Adrenal gland (tissue), 12 donors: ENCODE measurements around the gene C1orf105. TPM values are rescaled to one million over a fixed set of nuclear protein-coding genes. Genes with fewer than 3 reads are reported as not detected.

Experiments used
- DNase-seq, 7 donors: peaks; one replicate each; pipeline ENCODE4 v3.0.0-alpha.2; 2019 to 2020
- H3K27ac ChIP-seq, 5 donors: fragments of 200-600 bp; sonication (generic) in 4 of 5; 1 replicate in 3 of 5; 2 replicates in 2 of 5; pipeline versions ENCODE4 v1.5.1 to v1.8.0; 2016 to 2020; ENCODE audit warnings: mild to moderate bottlenecking in 1 of 5
- H3K27me3 ChIP-seq: fragments of 200-600 bp; 2 replicates; pipeline ENCODE4 v1.8.0; 2021
- H3K36me3 ChIP-seq, 2 donors: fragments of 200-600 bp; replicated peaks in 1 of 2; 1 replicate in 1 of 2; 2 replicates in 1 of 2; pipeline versions ENCODE4 v1.5.1 to v1.8.0; 2018 to 2022
- H3K4me1 ChIP-seq, 2 donors: fragments of 200-600 bp; replicated peaks in 1 of 2; 1 replicate in 1 of 2; 2 replicates in 1 of 2; pipeline versions ENCODE4 v1.5.1 to v1.8.0; 2018 to 2021
- H3K4me3 ChIP-seq, 4 donors: fragments of 200-600 bp; sonication (generic) in 3 of 4; one replicate each; pipeline ENCODE4 v1.5.1; 2016 to 2018
- H3K9me3 ChIP-seq, 3 donors: fragments of 200-600 bp; sonication (generic) in 1 of 3; replicated peaks in 1 of 3; 1 replicate in 2 of 3; 2 replicates in 1 of 3; pipeline versions ENCODE4 v1.5.1 to v1.8.0; 2016 to 2021
- CTCF ChIP-seq, 6 experiments: fragments of 450-650 bp in 4 of 6; fragments of 200-600 bp in 2 of 6; sonication (generic) in 1 of 6; IDR thresholded peaks; 1 replicate in 5 of 6; 2 replicates in 1 of 6; pipeline versions ENCODE4 v1.5.1 to v1.8.0; 2016 to 2021; ENCODE audit warnings: antibody characterized with exemption in 6 of 6, mild to moderate bottlenecking in 2 of 6, moderate library complexity in 1 of 6
- POLR2A ChIP-seq, 2 donors: fragments of 450-650 bp; IDR thresholded peaks; one replicate each; pipeline ENCODE4 v1.6.1; 2017; ENCODE audit warnings: antibody characterized with exemption in 2 of 2, mild to moderate bottlenecking in 2 of 2, moderate library complexity in 1 of 2
- WGBS, 4 donors: extraction: QIAGEN DNeasy Blood & Tissue Kit in 2 of 4; methylation state at CpG; one replicate each; pipeline versions ENCODE4 v1.1.5 to v1.1.7; 2013 to 2017; 5-methylcytosine and 5-hydroxymethylcytosine counted together
- intact Hi-C, 2 donors: fragments of 100-400 bp; cut with DNase I; formaldehyde crosslinking; loops; one replicate each; pipeline versions ENCODE4 v1.14.1 to v1.15.0; 2022 to 2023
- polyA plus RNA-seq, 3 donors: library from polyadenylated mRNA; stranded (reverse); fragments of 200-250 nt in 2 of 3; fragments of 350-450 nt in 1 of 3; fragmentation: Illumina TruSeq in 1 of 3; extraction: RNeasy Lipid Tissue Mini Kit (QIAGEN cat#74804) in 1 of 3; gene quantifications; one replicate each; pipeline ENCODE4 v1.2.3, GENCODE V29; 2013 to 2014
- total RNA-seq, 9 donors: library from RNA; depleted of rRNA in 4 of 9; stranded (reverse); fragments of >200 nt in 4 of 9; fragments of 120-200 nt in 1 of 9; fragmentation: NEBNext Ultra II Directional in 1 of 9; extraction: Animal tissue kit (Norgen Biotek cat#: 25700) in 1 of 9; gene quantifications; one replicate each; pipeline versions ENCODE4 v1.1.0 to v1.2.4, GENCODE V29; 2013 to 2023
- donor health status: healthy with polysubstance abuse.
- donor health status: Bipolar disorder and iron deficiency.
- donor health status: DM: yes; HTN: yes; CAD: no.
- donor health status: DM: no; HTN: no; CAD: no.
- donor health status: DM: no; HTN: no; CAD: no.
- donor health status: DM: yes; HTN: yes; CAD: no.

The C1orf105 gene
- total and polyA plus RNA-seq, 12 donors: 0.37 to 0.80 (median 0.39) TPM; not detected in 9

DNA sequence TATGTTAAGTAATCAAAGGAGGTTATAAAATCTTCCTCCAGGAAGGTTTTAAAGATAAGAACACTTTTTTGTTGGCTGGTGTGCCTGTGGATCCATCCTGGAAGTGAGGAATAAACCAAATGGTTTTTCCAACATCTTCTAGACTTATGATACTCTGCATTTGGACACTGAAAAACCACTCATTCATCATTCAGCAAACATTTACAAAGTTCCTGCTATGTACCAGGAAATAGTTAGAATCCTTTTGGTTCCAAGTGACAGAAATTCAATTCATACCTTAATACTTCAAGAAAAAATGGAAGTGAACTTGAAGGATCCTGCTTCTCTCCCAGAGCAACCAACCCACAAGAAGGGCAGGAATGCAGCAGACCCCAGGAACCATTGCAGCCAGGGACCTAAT is 63.0 kb downstream of the C1orf105 start:
- Histone ChIP-seq H3K36me3 (no peaks in the 10 kb centered on the region), H3K4me1 (no peaks in the 10 kb centered on the region), H3K27me3 (no peaks in the 10 kb centered on the region), H3K4me3 (no peak overlapping the region), H3K27ac (no peak overlapping the region), H3K9me3 (no peaks in the 10 kb centered on the region)
- intact Hi-C loops: no loop called here
- TF ChIP-seq CTCF (IDR thresholded peaks at IDR 0.05) (no peak), POLR2A (IDR thresholded peaks at IDR 0.05) (no peak)
- DNase-seq: no peak

DNA sequence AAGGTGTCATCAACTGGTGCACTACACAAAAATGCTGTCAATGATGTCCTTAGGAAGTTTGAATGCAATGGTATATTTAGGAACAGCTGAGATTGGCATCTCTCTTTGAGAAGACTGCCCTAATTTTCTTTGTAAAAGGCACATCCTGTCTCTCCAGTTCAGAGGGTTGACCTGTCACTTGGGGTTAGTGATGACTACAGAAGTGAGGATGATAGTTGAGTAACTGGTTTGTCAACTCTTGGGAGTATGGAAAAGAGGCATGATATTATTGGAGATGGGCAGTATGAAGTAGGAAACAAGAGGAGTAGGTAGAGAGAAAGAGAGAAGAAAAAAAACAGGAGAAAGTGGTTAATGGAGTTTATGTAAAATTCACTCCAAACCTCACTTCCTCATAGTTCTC is 63.8 kb downstream of the C1orf105 start:
- TF ChIP-seq CTCF (IDR thresholded peaks at IDR 0.05) (no peak), POLR2A (IDR thresholded peaks at IDR 0.05) (no peak)
- no peaks in the 10 kb centered on the region for H3K36me3 ChIP-seq
- no peak for DNase-seq
- H3K4me1 ChIP-seq: no peaks in the 10 kb centered on the region
- H3K4me3 ChIP-seq: no peak overlapping the region
- H3K27ac ChIP-seq: no peak overlapping the region
- intact Hi-C loops: no loop called here
- H3K27me3 ChIP-seq: no peaks in the 10 kb centered on the region
- H3K9me3 ChIP-seq: no peaks in the 10 kb centered on the region

DNA sequence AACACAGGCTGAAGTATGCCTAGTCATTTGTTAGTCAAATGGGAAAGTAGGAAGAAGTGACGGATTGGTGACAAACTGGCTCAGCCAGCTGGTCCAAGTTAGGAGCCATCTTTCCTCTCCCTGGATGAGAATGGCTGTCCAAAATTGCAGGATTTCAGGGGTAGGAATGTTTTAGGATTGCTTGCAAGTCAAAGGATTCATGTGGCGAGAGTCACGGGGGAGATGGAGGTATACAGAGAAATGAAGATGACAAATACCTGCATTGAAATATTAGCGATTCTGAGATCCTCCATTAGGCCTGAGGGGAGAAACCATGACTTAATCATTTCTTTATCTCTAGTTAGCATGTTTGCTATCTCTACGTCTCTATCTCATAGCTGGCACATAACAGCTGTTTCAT is 65.1 kb downstream of the C1orf105 start:
- 60 to 71% (median 66%) methylated on average over 5 of the region's 5 CpGs for WGBS, 4 donors
- intact Hi-C loops: no loop called here
- no peak for DNase-seq
- H3K4me1 ChIP-seq: no peaks in the 10 kb centered on the region
- no peaks in the 10 kb centered on the region for H3K27me3 ChIP-seq
- no peak overlapping the region for H3K4me3 ChIP-seq
- H3K27ac ChIP-seq: no peak overlapping the region
- TF ChIP-seq POLR2A (IDR thresholded peaks at IDR 0.05) (no peak), CTCF (IDR thresholded peaks at IDR 0.05) (no peak)
- no peaks in the 10 kb centered on the region for H3K9me3 ChIP-seq
- no peaks in the 10 kb centered on the region for H3K36me3 ChIP-seq

GRCh38 chr1:172486805-172487454 is 66.4 kb downstream of the C1orf105 start:
- no peak for DNase-seq
- 56 to 81% (median 77%) methylated on average over 3 of the region's 3 CpGs for WGBS, 4 donors
- Histone ChIP-seq H3K9me3 (no peaks in the 10 kb centered on the region), H3K36me3 (no peaks in the 10 kb centered on the region), H3K4me1 (no peaks in the 10 kb centered on the region), H3K27ac (no peak overlapping the region), H3K4me3 (no peak overlapping the region), H3K27me3 (no peaks in the 10 kb centered on the region)
- intact Hi-C loops: no loop called here
- no peak for TF ChIP-seq POLR2A (IDR thresholded peaks at IDR 0.05)
- no peak for TF ChIP-seq CTCF (IDR thresholded peaks at IDR 0.05)
